Measurements from ENCODE around the gene UGT3A1. TPM values are rescaled to one million over a fixed set of nuclear protein-coding genes. Genes with fewer than 3 reads are reported as not detected.

Gene UGT3A1
- total RNA-seq, 1 experiment from 2014 or later: not detected

GRCh38 chr5:35902046-35902672, 89.0 kb downstream of the UGT3A1 start:
- intact Hi-C loops (cut with micrococcal nuclease; ENCODE audit: unreplicated experiment): no loop called here
- Mint-ChIP-seq H3K9me3 (ENCODE audit: unreplicated experiment) (no peaks in the 10 kb centered on the region), H3K36me3 (ENCODE audit: insufficient read depth, unreplicated experiment) (no peaks in the 10 kb centered on the region), H3K4me1 (ENCODE audit: low read depth, unreplicated experiment) (no peaks in the 10 kb centered on the region), H3K4me3 (ENCODE audit: unreplicated experiment) (no peak overlapping the region), H3K27me3 (ENCODE audit: insufficient read depth, unreplicated experiment) (peaks cover 12% of the 10 kb centered on the region), H3K27ac (ENCODE audit: unreplicated experiment) (no peak overlapping the region)
- Histone ChIP-seq H3K36me3 (ENCODE audit: control insufficient read depth, insufficient read depth, low read length) (no peaks in the 10 kb centered on the region), H3K27me3 (replicated peaks; ENCODE audit: control insufficient read depth, insufficient read depth, low read length) (no peaks in the 10 kb centered on the region), H3K4me3 (ENCODE audit: low read depth, low read length) (no peak overlapping the region), H3K9me3 (no peaks in the 10 kb centered on the region), H3K4me1 (no peaks in the 10 kb centered on the region)
- CTCF ChIA-PET: no interaction called here
- no TSS peak for BruUV-seq (replicated peaks)
- POLR2A ChIA-PET: no interaction called here
- no peak for DNase-seq
- no peak for TF ChIP-seq CTCF (IDR thresholded peaks at IDR 0.05; ENCODE audit: insufficient read depth in 1 of 2, low read depth in 1 of 2, low read length in 1 of 2, severe bottlenecking in 1 of 2, unreplicated experiment in 1 of 2)

Other genes starting within 250 kb of the UGT3A1 start
- gene IL7R, start 134.5 kb downstream of the UGT3A1 start, total RNA-seq (2022): not detected in 2 replicates
- gene CAPSL, start 52.8 kb downstream of the UGT3A1 start, total RNA-seq (2022): not detected in 2 replicates
- gene UGT3A2, start 75.5 kb upstream of the UGT3A1 start, total RNA-seq (2022): not detected in 2 replicates
- 11.5 and 15.2 TPM in 2 replicates for gene LMBRD2, start 160.5 kb upstream of the UGT3A1 start, total RNA-seq (2022)
- gene SKP2, start 160.7 kb upstream of the UGT3A1 start, total RNA-seq (2022): 192 and 230 TPM in 2 replicates

Measured in Caco-2 (cell line).